ENCODE measurements around the gene SMIM24. TPM values are rescaled to one million over a fixed set of nuclear protein-coding genes. Genes with fewer than 3 reads are reported as not detected.

Gene SMIM24
- total RNA-seq, 1 experiment from 2014 or later, result 0.36 TPM

DNA sequence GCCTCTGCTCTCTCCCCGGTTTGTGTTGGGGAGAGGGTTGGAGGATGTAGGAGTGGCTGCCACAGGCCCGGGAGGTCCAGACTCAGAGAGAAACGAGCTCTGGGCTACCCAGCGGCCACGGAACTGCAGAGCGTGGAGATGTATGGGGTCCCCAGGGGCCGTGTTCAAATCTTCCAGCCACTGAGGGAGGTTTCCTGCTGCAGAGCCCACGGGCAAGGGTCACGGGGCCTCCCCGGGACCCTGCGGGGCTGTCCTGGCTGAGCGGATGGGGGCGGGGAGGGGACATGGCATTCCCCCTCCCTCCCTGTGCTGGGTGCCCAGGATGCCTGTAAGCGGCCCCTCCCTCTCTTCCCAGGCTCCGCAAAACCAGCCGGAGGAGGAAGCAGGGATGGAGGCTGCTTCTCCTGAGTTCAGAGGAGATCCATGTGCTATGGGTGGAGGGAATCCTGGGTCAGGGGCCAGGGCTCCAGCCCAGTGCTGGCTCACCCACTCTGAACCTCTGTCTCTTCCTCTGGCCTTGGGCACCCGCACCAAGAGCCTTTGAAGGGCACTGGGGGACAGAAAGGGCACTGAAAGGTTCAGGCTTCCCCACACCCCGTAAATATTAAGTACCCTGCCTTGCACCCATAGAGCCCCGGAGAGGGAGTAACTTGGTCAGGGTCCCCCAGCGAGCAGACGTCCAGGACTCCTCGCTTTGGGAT, 22.6 kb downstream of the SMIM24 start:
- no peaks in the 10 kb centered on the region for H3F3A ChIP-seq (ENCODE audit: low read length, unreplicated experiment)
- TF ChIP-seq EZH2phosphoT487 (IDR thresholded peaks at IDR 0.05; ENCODE audit: borderline replicate concordance, low read length) (no peak), EZH2 (IDR thresholded peaks at IDR 0.05; ENCODE audit: low read length, unreplicated experiment) (no peak)
- TF ChIP-seq, protein P1, sequence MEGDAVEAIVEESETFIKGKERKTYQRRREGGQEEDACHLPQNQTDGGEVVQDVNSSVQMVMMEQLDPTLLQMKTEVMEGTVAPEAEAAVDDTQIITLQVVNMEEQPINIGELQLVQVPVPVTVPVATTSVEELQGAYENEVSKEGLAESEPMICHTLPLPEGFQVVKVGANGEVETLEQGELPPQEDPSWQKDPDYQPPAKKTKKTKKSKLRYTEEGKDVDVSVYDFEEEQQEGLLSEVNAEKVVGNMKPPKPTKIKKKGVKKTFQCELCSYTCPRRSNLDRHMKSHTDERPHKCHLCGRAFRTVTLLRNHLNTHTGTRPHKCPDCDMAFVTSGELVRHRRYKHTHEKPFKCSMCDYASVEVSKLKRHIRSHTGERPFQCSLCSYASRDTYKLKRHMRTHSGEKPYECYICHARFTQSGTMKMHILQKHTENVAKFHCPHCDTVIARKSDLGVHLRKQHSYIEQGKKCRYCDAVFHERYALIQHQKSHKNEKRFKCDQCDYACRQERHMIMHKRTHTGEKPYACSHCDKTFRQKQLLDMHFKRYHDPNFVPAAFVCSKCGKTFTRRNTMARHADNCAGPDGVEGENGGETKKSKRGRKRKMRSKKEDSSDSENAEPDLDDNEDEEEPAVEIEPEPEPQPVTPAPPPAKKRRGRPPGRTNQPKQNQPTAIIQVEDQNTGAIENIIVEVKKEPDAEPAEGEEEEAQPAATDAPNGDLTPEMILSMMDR (conservative IDR thresholded peaks at IDR 0.05; ENCODE audit: low read depth, low read length), result no peak
- no peaks in the 10 kb centered on the region for H3K79me2 ChIP-seq (ENCODE audit: low read length)
- peaks cover 2% of the 10 kb centered on the region; the same call in 1 of the 2 replicates for H3K36me3 ChIP-seq (ENCODE audit: low read depth, low read length)
- H3K4me1 ChIP-seq (ENCODE audit: insufficient read depth, low read length), result no peaks in the 10 kb centered on the region
- ChIA-PET CTCF (no interaction called here), POLR2A (ENCODE audit: unreplicated experiment) (no interaction called here)
- intact Hi-C loops (cut with micrococcal nuclease), result no loop called here
- no peaks in the 10 kb centered on the region for H3K9me3 ChIP-seq (ENCODE audit: low read length)
- no peak overlapping the region for H3K4me2 ChIP-seq (ENCODE audit: low read length)
- no peak overlapping the region for H3K9ac ChIP-seq (ENCODE audit: low read length)
- ATAC-seq (no peak), DNase-seq (no peak)
- H3K9me2 ChIP-seq (replicated peaks; ENCODE audit: low read length), result no peaks in the 10 kb centered on the region
- H3K27ac ChIP-seq (ENCODE audit: low read length), result no peak overlapping the region
- no peak overlapping the region for H2AFZ ChIP-seq (ENCODE audit: low read length)
- H3K4me3 ChIP-seq (ENCODE audit: low read length), result no peak overlapping the region
- H4K20me1 ChIP-seq (ENCODE audit: low read length), result no peaks in the 10 kb centered on the region
- no peaks in the 10 kb centered on the region for H3K27me3 ChIP-seq (ENCODE audit: low read length)
- no TSS peak for BruUV-seq (replicated peaks)

DNA sequence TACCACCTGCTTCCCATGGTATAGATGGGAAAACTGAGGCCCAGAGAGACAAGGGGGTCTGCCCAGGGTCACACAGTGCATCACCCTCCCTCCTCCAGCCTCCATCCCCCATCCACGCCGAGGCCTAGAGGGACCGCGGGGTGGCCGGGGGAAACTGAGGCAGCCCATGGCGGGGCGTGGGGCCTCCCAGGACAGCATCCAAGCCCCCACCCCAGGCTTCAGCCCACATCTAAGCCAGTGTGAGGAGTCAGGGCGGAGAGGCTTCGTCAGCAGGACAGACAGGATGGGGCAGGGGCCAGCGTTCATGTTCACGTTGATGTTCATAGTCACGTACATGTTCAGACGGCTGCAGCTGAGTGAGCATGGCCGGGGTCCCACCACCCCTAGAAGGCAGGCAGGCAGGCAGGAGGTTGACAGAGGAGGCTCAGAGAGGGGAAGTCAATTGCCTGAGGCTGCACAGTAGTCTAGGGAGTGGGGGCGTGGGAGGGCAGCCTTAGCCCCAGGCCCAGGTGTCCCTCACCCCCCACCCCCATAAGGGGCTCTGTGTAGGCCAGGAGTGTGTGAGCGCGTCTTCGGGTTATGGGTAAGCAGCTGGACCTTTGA, 23.3 kb downstream of the SMIM24 start:
- H3K79me2 ChIP-seq (ENCODE audit: low read length), result no peaks in the 10 kb centered on the region
- intact Hi-C loops (cut with micrococcal nuclease), result no loop called here

More for the DNA sequence above, 23.3 kb downstream of the SMIM24 start:
- Histone ChIP-seq H3K9ac (ENCODE audit: low read length) (no peak overlapping the region), H3K9me3 (ENCODE audit: low read length) (no peaks in the 10 kb centered on the region), H3K4me1 (ENCODE audit: insufficient read depth, low read length) (no peaks in the 10 kb centered on the region), H2AFZ (ENCODE audit: low read length) (no peak overlapping the region), H3K4me3 (ENCODE audit: low read length) (no peak overlapping the region), H3K27ac (ENCODE audit: low read length) (no peak overlapping the region), H4K20me1 (ENCODE audit: low read length) (no peaks in the 10 kb centered on the region), H3K27me3 (ENCODE audit: low read length) (no peaks in the 10 kb centered on the region), H3K4me2 (ENCODE audit: low read length) (no peak overlapping the region), H3K36me3 (ENCODE audit: low read depth, low read length) (peaks cover 5% of the 10 kb centered on the region; the same call in 1 of the 2 replicates), H3F3A (ENCODE audit: low read length, unreplicated experiment) (no peaks in the 10 kb centered on the region), H3K9me2 (replicated peaks; ENCODE audit: low read length) (no peaks in the 10 kb centered on the region)
- ChIA-PET CTCF (no interaction called here), POLR2A (ENCODE audit: unreplicated experiment) (no interaction called here)
- BruUV-seq (replicated peaks), result no TSS peak
- DNase-seq (no peak), ATAC-seq (no peak)
- TF ChIP-seq EZH2 (IDR thresholded peaks at IDR 0.05; ENCODE audit: low read length, unreplicated experiment), result no peak
- TF ChIP-seq, protein P1 (conservative IDR thresholded peaks at IDR 0.05; ENCODE audit: low read depth, low read length), result no peak
- TF ChIP-seq EZH2phosphoT487 (IDR thresholded peaks at IDR 0.05; ENCODE audit: borderline replicate concordance, low read length), result no peak

Measured in PC-3 (cell line).